BLaER1 (cell line): Measurements from ENCODE around the gene ATRNL1.
"Not testable (repeated sequence)": the region's sequence is repeated elsewhere in the genome, so short reads cannot be mapped to it uniquely, and the experiment has no call there.

Experiments used
- H3K27ac ChIP-seq: shearing (Covaris generic); formaldehyde crosslinking; 2 replicates; pipeline ENCODE4 v1.8.1; 2022
- H3K27me3 ChIP-seq: shearing (Covaris generic); formaldehyde crosslinking; 2 replicates; pipeline ENCODE4 v1.8.1; 2022
- H3K36me3 ChIP-seq: shearing (Covaris generic); formaldehyde crosslinking; 2 replicates; pipeline ENCODE4 v1.8.1; 2022
- H3K4me1 ChIP-seq: shearing (Covaris generic); formaldehyde crosslinking; 2 replicates; pipeline ENCODE4 v1.8.1; 2022
- H3K4me2 ChIP-seq: shearing (Covaris generic); formaldehyde crosslinking; 2 replicates; pipeline ENCODE4 v1.8.1; 2022
- H3K4me3 ChIP-seq: shearing (Covaris generic); formaldehyde crosslinking; 2 replicates; pipeline ENCODE4 v1.8.1; 2022
- H3K9ac ChIP-seq: shearing (Covaris generic); formaldehyde crosslinking; 2 replicates; pipeline ENCODE4 v1.8.1; 2022
- H3K9me3 ChIP-seq: shearing (Covaris generic); formaldehyde crosslinking; 2 replicates; pipeline ENCODE4 v1.8.1; 2022
- H4K20me1 ChIP-seq: shearing (Covaris generic); formaldehyde crosslinking; 2 replicates; pipeline ENCODE4 v1.8.1; 2022
- Cebpa-rat ChIP-seq: shearing (Covaris generic); IDR thresholded peaks from 2 replicates; pipeline ENCODE4 v1.8.1; 2022

ATRNL1 gene

DNA sequence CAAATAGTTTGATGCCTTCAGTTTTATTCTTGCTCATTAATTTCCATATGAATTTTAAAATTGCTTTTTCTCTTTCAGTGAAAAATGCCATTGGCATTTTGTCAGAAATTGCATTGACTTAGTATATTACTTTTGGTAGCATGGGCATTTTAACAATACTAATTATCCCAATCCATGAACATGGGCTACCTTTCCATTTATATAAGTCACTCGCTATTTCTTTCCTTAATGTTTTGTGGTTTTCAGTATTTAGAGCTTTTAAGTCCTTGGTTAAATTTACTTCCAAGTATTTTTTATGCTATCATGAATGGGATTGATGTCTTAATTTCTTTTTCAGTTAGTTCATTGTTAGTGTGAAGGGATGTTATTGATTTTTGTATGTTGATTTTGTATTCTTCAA, 297.4 kb downstream of the ATRNL1 start:
- Histone ChIP-seq H3K9me3 (no peaks in the 10 kb centered on the region), H3K4me2 (no peak overlapping the region), H3K36me3 (no peaks in the 10 kb centered on the region), H3K4me3 (no peak overlapping the region), H3K9ac (no peak overlapping the region), H4K20me1 (no peaks in the 10 kb centered on the region), H3K27me3 (no peaks in the 10 kb centered on the region), H3K4me1 (no peaks in the 10 kb centered on the region), H3K27ac (no peak overlapping the region)
- TF ChIP-seq Cebpa-rat, result no peak

DNA sequence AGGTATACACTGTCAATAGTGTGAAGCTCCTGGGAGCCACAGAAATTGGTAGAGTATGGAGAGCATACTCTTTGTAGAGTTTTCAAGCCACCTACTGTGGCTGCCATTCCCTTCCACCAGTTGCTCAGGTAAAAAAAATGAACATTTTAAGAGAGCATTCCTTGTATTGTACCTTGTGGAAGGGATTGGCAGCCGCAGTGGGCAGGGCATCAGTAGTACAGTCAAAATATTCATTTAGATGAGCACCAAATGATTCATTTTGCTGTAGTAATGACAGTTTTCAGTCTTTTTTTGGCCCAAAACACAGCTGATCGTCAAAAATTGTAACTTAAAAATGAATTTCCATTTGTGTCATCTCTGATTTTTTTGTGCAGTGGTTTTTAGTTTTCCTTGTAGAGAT, 304.9 kb downstream of the ATRNL1 start:
- Histone ChIP-seq H4K20me1 (no peaks in the 10 kb centered on the region), H3K9ac (no peak overlapping the region), H3K4me1 (no peaks in the 10 kb centered on the region), H3K4me2 (no peak overlapping the region), H3K4me3 (no peak overlapping the region), H3K27ac (no peak overlapping the region), H3K9me3 (no peaks in the 10 kb centered on the region), H3K27me3 (no peaks in the 10 kb centered on the region), H3K36me3 (no peaks in the 10 kb centered on the region)
- no peak for TF ChIP-seq Cebpa-rat

DNA sequence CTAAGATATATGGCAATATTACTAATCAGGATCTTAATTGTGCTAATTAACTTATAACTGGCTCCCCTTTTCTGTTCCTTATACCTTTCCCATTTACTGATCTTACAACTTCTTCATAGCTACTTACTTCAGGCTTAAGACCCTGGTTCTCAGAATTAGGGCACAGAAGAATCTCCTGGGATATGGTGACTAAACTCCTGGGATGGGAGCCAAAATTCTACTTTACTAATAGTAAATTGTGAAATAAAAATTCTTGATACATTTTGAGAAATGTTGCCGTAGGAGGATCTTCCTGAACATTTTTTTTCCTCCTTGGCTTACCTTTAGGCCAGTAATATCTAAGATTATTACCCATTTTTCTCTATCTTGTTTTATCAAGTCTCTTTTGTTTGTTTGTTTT, 309.5 kb downstream of the ATRNL1 start:
- no peaks in the 10 kb centered on the region for H4K20me1 ChIP-seq
- H3K4me2 ChIP-seq, result no peak overlapping the region
- no peak overlapping the region for H3K27ac ChIP-seq
- H3K9me3 ChIP-seq, result no peaks in the 10 kb centered on the region
- no peaks in the 10 kb centered on the region for H3K36me3 ChIP-seq
- H3K4me3 ChIP-seq, result no peak overlapping the region
- TF ChIP-seq Cebpa-rat, result no peak
- no peaks in the 10 kb centered on the region for H3K27me3 ChIP-seq
- H3K4me1 ChIP-seq, result no peaks in the 10 kb centered on the region
- H3K9ac ChIP-seq, result no peak overlapping the region

- not testable (repeated sequence) for H3K4me2 ChIP-seq, H3K27ac ChIP-seq
Observed at GRCh38 chr10:115405838-115406237, 312.7 kb downstream of the ATRNL1 start.

DNA sequence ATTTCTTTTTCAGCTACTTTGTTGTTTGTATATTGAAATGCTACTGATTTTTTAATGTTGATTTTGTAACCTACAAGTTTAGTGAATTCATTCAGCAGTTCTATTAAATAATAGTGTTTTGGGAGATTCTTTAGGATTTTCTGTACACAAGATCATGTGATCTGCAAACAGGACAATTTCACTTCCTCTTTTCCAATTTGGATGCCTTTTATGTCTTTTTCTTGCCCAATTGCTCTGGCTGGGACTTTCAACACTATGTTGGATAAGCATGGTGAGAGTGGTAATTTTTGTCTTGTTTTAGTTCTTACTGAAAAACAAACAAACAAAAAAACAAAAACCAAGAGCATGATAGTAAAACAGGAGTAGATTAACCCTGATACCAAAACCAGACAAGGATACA, 316.2 kb downstream of the ATRNL1 start:
- H3K4me1 ChIP-seq, result no peaks in the 10 kb centered on the region
- no peak overlapping the region for H3K27ac ChIP-seq
- no peak for TF ChIP-seq Cebpa-rat
- no peaks in the 10 kb centered on the region for H3K36me3 ChIP-seq
- H3K4me3 ChIP-seq, result no peak overlapping the region
- peaks cover 7% of the 10 kb centered on the region; the same call in 1 of the 2 replicates for H3K9me3 ChIP-seq
- H3K27me3 ChIP-seq, result no peaks in the 10 kb centered on the region
- H4K20me1 ChIP-seq, result no peaks in the 10 kb centered on the region
- no peak overlapping the region for H3K9ac ChIP-seq
- H3K4me2 ChIP-seq, result no peak overlapping the region

More at GRCh38 chr10:115405838-115406237, 312.7 kb downstream of the ATRNL1 start:
- H3K27me3 ChIP-seq, H4K20me1 ChIP-seq, H3K4me3 ChIP-seq, H3K9ac ChIP-seq, H3K36me3 ChIP-seq, H3K9me3 ChIP-seq, H3K4me1 ChIP-seq: not testable (repeated sequence)

DNA sequence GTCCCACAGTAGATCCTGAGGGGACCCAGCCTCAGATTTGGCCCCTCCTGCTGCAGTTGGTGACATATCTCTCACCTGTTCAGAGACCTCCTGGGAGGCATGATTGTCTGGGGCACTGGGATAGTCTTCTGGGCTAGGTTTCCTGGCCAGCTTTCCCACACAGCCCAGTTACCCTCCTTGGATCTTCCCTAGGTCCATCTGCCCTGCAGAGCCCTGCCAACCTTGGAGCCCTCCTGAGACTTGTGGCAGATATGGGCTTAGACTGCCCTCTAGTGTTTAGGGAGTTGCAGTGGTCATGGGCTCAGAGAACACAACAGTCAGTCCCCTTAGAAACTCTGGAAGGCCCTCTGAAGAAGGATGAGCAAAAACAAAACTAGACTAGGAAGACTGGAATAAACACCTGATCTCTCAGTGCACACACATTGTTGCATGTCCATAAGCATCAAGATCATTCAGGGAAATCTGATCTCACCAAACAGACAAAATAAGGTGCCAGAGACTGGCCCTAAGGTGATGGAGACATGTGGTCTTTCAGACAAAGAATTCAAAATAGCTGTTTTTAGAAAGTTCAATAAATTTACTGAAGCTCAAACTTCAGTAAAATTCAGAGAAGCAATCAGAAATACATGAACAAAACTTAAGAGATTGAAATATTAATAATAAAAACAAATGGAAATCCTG, 324.6 kb downstream of the ATRNL1 start:
- no peak for TF ChIP-seq Cebpa-rat
- Histone ChIP-seq H3K4me2 (no peak overlapping the region), H3K9ac (no peak overlapping the region)

GRCh38 chr10:115422624-115423023, 329.5 kb downstream of the ATRNL1 start:
- no peaks in the 10 kb centered on the region for H3K27me3 ChIP-seq
- no peaks in the 10 kb centered on the region for H3K36me3 ChIP-seq
- TF ChIP-seq Cebpa-rat, result no peak
- H3K4me1 ChIP-seq, result no peaks in the 10 kb centered on the region
- H3K4me3 ChIP-seq, result no peak overlapping the region
- no peaks in the 10 kb centered on the region for H3K9me3 ChIP-seq
- H3K9ac ChIP-seq, result no peak overlapping the region
- H3K4me2 ChIP-seq, result no peak overlapping the region
- no peak overlapping the region for H3K27ac ChIP-seq
- H4K20me1 ChIP-seq, result no peaks in the 10 kb centered on the region

More for the DNA sequence above, 324.6 kb downstream of the ATRNL1 start:
- Histone ChIP-seq H4K20me1 (no peaks in the 10 kb centered on the region), H3K27me3 (no peaks in the 10 kb centered on the region), H3K4me1 (no peaks in the 10 kb centered on the region), H3K36me3 (no peaks in the 10 kb centered on the region), H3K9me3 (no peaks in the 10 kb centered on the region), H3K4me3 (no peak overlapping the region), H3K27ac (no peak overlapping the region)

DNA sequence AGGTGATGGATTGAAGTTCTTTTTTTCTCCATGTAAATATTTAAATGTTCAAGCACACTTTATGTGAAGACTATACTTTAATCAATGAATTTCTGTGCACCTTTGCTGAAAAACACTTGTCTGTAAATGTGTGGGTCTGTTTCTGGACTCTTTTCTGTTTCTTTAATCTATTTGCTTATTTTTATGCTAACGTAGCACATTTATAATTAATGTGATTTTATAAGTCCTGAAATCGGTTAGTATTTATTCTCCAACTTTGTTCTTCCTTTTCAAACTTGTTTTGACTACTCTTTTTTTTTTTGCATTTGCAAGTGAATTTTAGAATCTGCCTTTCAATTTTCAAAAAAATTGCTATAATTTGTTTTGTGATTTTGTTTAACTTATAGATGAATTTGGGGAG, 334.4 kb downstream of the ATRNL1 start:
- no peaks in the 10 kb centered on the region for H3K9me3 ChIP-seq
- no peaks in the 10 kb centered on the region for H3K27me3 ChIP-seq
- no peak for TF ChIP-seq Cebpa-rat
- H4K20me1 ChIP-seq, result no peaks in the 10 kb centered on the region
- H3K36me3 ChIP-seq, result no peaks in the 10 kb centered on the region
- no peak overlapping the region for H3K4me3 ChIP-seq
- H3K27ac ChIP-seq, result no peak overlapping the region
- no peaks in the 10 kb centered on the region for H3K4me1 ChIP-seq
- H3K9ac ChIP-seq, result no peak overlapping the region
- H3K4me2 ChIP-seq, result no peak overlapping the region

GRCh38 chr10:115432188-115432819, 339.1 kb downstream of the ATRNL1 start:
- no peak for TF ChIP-seq Cebpa-rat
- Histone ChIP-seq H3K27me3 (no peaks in the 10 kb centered on the region), H3K4me1 (no peaks in the 10 kb centered on the region), H3K36me3 (no peaks in the 10 kb centered on the region), H3K9me3 (no peaks in the 10 kb centered on the region), H4K20me1 (no peaks in the 10 kb centered on the region), H3K27ac (no peak overlapping the region), H3K4me3 (no peak overlapping the region), H3K9ac (no peak overlapping the region), H3K4me2 (no peak overlapping the region)

GRCh38 chr10:115436999-115437398, 343.8 kb downstream of the ATRNL1 start:
- H3K9me3 ChIP-seq, result no peaks in the 10 kb centered on the region
- no peak overlapping the region for H3K9ac ChIP-seq
- H3K36me3 ChIP-seq, result no peaks in the 10 kb centered on the region
- H3K27ac ChIP-seq, result no peak overlapping the region
- TF ChIP-seq Cebpa-rat, result no peak
- no peak overlapping the region for H3K4me2 ChIP-seq
- no peaks in the 10 kb centered on the region for H3K27me3 ChIP-seq
- no peak overlapping the region for H3K4me3 ChIP-seq
- H3K4me1 ChIP-seq, result no peaks in the 10 kb centered on the region
- H4K20me1 ChIP-seq, result no peaks in the 10 kb centered on the region
